OCI-LY1 (cell line): ENCODE results near the gene GTF3C1.

Source experiments
- EZH2 ChIP-seq: fragments of 200-600 bp; sonication (generic), shearing (Covaris generic); IDR thresholded peaks from 2 replicates; pipeline ENCODE4 v1.8.0; 2017; ENCODE audit warnings: borderline replicate concordance, mixed run types, mild to moderate bottlenecking, antibody characterized with exemption, low read length, moderate library complexity, mixed read lengths
- TF ChIP-seq, protein P1 (sequence below): fragments of 200-600 bp; sonication (generic), shearing (Covaris generic); IDR thresholded peaks from 2 replicates; pipeline ENCODE4 v1.5.1; 2017; ENCODE audit warnings: mild to moderate bottlenecking, antibody characterized with exemption, low read length, moderate library complexity, mixed read lengths

DNA sequence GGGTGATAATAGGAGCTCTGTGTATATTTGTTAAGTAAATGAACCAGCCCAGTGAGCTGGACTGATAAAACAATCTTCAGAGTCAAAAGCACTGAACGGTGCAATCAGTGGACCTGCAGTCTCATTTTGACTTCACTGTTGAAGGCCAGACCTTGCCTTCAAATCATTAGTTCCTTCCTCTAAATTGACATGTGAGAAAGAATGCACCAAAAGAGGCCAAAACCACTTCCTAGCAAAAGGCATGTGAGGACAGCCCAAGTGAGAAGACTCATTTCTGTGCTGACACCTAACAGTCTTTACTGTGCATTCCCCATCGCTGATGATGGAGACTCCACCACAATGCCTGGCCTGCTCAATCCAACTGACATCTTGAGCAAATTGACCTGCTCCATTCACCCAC is 10.6 kb downstream of the GTF3C1 start:
- TF ChIP-seq, protein P1, sequence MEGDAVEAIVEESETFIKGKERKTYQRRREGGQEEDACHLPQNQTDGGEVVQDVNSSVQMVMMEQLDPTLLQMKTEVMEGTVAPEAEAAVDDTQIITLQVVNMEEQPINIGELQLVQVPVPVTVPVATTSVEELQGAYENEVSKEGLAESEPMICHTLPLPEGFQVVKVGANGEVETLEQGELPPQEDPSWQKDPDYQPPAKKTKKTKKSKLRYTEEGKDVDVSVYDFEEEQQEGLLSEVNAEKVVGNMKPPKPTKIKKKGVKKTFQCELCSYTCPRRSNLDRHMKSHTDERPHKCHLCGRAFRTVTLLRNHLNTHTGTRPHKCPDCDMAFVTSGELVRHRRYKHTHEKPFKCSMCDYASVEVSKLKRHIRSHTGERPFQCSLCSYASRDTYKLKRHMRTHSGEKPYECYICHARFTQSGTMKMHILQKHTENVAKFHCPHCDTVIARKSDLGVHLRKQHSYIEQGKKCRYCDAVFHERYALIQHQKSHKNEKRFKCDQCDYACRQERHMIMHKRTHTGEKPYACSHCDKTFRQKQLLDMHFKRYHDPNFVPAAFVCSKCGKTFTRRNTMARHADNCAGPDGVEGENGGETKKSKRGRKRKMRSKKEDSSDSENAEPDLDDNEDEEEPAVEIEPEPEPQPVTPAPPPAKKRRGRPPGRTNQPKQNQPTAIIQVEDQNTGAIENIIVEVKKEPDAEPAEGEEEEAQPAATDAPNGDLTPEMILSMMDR: no peak
- TF ChIP-seq EZH2: no peak
